Islet of Langerhans (tissue), 1 donor: ENCODE data around the gene ELL.

ENCODE experiments used
- FAIRE-seq: peaks from one replicate; lab custom pipeline; 2011; peaks lifted over from hg19 to GRCh38; lab: Jason Lieb, UNC

ELL gene

GRCh38 chr19:18433735-18434398 lies 88.0 kb downstream of the ELL start:
- FAIRE-seq = no peak

DNA sequence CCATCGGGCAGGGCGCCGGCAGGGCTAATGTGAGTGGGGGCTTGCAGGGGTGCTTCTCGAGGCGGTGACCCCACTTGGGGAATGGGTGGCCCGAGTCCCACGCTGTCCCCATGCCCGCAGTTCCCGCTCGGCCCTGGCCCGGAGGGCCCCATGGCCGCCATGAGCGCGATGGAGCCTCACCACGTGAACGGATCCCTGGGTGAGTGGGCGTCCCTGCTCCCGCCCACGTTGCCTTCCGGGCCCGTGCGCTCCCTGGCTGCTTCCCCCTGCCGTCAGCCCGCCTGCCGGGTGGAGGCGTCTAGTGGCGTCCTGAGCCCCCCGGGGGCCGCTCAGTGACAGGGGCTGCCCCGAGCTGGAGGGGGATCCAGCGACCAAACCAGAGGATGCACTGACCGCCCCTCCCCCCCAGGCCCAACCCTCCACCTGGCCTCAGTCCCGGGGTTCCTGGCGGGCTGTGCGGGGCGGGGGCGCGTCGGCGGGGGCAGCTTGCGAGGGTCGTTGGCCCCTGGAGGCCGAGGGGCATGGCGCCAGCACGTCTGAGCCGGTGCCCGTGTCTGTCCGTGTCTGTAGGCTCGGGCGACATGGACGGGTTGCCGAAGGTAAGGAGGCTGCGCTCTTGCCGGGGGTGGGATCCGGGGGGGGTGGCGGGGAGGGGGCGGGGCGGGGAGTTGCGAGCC lies 88.7 kb downstream of the ELL start:
- FAIRE-seq = no peak

DNA sequence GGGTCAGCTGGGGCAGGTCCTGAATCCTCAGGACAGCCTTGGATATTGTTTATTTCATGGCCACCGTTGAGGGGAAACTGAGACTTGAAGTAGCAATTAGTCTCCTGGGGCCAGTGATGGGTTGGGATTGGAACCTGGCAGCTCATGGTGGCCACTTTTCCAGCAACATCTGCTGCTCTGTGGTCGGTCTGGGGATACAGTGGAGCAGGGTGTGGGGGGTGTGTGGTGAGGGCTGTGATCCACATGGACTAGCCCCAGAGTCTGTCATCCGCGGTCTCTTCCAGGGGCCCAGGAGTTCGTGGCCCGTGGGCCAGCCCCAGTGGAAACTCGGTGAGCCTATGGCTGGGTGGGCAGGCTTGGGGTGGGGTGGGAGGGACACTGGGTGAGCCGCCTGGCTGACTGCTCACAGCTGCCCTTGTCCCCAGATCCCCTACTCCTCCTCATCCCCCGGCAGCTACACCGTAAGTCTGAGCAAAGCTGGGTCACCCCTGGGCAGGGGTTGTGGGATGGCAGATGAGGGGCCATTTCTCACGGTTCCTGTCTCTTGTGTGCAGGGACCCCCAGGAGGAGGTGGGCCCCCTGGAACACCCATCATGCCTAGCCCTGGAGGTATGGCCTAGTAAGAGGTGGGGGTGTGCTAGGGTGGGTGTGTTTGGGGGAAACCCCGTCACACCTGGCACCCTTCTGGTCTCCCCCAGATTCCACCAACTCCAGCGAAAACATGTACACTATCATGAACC lies 89.4 kb downstream of the ELL start:
- FAIRE-seq = no peak

GRCh38 chr19:18431351-18432197 lies 90.3 kb downstream of the ELL start:
- FAIRE-seq = no peak

DNA sequence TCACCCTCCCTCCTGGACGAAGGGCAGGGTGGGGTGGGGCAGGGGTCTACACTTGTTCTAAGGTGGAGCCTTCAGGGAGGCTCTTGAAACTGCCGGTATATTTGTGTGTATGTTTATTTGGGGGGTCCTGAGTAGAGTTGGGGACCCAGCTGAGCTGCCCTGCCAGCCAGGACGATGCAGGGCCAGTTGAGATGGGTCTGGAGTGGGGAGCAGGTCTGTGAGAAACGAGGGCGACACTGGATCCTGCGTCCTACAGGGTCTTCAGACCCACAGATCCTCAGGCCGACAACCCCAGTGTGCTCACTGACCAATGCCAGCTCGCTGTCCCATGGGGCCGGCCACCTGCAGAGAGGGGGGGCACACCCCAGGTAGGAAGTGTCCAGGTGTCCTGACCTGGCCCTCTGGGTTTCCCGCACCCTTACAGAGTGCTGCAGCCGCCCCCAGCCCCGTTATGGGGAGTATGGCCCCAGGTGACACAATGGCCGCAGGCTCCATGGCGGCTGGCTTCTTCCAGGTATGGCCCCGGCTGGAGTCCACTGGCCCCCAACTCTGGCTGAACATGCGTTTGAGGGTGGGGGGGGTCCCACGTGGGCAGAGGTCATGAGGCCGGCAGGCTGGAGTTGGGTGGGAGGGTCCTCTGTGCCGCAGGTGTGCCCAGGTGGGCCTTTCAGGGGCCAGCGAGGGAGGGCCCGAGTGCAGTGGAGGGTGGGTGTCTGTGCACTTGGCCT lies 91.3 kb downstream of the ELL start:
- FAIRE-seq = no peak

- FAIRE-seq = no peak
Measured at GRCh38 chr19:18429717-18430416, 92.0 kb downstream of the ELL start.

DNA sequence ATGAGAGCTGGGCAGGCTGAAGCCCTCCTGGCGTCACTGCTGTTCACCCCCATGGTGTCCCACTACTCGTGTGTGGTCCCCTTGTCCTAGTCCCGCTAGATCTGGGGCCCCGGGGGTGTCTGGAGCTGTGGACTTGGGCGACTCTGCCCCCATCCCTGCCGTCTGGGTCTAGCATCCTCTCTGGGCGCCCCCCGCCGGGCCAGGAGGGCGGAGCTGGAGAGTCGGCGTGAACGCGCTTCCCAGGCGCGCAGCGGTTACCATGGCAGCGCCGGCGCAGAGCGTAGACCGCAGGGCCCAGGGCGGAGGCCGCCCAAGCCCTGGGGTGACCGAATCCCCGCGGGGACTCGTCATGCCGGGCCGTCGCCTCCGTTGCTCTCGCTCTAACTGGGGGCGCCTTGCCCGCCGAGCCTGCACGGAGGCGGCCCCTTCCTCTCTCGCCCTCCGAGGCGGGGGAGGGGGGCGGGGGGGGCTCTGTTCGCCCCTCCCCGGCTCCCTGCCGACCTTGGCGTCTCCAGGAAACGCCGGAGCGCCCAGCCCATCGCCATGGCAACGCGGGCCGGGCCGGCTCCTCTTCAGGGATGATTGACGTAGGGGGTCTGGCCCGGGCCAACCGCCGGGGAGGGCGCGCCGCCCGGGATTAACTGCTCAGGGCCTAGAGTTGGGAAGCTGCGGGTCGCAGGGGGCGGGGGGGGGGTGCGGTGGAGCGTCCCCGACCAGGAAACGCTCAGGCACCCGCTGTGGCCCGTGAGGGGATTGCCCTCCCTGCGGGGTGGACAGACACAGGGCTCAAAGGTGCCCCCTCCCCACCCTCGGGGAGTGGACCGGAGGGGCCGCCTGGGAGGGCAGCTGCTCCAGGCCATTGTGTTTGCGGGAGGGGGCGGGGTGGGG lies 92.8 kb downstream of the ELL start:
- FAIRE-seq = no peak

GRCh38 chr19:18428173-18428786 lies 93.6 kb downstream of the ELL start:
- no peak for FAIRE-seq

DNA sequence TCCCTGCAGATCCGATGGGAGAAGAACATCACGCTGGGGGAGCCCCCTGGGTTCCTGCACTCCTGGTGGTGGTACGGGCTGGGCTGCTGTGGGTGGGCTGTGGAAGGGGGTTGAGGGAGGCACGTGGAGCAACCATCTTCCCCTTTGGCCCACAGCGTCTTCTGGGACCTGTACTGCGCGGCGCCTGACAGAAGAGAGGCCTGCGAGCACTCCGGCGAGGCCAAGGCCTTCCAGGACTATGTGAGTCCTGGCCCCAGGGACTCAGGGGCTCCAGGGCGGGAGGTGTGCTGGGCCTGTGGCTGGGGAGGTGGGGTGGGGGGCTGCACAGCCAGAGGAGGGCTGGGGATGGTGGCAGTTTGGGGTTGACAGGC lies 94.1 kb downstream of the ELL start:
- FAIRE-seq = no peak

DNA sequence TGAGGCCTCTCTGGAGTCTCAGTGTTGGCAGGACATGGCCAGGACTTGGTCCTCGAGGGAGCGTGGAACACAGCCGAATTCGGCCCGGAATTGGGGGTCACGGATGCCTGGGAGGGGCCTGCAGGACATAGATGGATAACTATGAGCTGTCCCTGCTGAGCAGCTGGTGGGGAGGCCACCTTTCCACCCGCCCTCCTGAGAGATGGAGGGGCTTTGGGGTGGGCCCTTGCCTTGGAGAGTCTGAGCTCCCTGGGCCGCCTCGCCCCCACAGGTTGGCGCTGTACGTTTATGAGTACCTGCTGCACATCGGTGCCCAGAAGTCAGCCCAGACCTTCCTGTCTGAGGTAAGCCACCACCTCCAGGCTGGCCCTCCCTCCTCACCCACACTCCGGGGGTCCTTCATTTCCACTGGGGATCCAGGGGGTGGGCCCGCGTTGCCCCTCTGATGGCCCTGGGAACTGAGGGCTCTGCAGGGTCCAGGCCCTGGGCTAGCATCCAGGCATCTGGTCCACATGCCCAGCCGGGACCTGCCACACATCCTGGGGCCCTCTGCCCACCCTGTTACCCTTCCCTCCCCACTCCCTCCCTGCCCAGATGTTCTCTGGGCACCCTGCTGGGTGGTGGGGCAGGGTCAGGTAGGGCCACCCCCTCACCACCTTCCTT lies 94.7 kb downstream of the ELL start:
- FAIRE-seq = no peak

DNA sequence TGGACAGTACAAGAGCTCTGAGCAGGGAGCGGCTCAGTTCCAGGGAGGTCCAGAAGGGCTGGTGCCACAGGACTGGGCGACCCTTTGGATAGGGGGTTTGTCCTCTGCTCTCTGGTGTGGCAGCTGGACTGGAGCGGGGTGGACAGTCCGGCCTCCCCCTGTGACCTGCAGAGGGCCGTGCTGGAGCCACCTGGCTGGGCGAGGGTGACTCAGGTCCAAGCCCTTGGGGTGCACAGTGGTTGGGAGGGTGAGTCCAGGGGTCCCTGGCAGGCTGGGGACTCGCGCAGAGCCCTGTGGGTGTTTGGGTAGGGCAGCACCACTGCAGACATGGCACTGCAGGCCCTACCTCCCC lies 95.5 kb downstream of the ELL start:
- no peak for FAIRE-seq

DNA sequence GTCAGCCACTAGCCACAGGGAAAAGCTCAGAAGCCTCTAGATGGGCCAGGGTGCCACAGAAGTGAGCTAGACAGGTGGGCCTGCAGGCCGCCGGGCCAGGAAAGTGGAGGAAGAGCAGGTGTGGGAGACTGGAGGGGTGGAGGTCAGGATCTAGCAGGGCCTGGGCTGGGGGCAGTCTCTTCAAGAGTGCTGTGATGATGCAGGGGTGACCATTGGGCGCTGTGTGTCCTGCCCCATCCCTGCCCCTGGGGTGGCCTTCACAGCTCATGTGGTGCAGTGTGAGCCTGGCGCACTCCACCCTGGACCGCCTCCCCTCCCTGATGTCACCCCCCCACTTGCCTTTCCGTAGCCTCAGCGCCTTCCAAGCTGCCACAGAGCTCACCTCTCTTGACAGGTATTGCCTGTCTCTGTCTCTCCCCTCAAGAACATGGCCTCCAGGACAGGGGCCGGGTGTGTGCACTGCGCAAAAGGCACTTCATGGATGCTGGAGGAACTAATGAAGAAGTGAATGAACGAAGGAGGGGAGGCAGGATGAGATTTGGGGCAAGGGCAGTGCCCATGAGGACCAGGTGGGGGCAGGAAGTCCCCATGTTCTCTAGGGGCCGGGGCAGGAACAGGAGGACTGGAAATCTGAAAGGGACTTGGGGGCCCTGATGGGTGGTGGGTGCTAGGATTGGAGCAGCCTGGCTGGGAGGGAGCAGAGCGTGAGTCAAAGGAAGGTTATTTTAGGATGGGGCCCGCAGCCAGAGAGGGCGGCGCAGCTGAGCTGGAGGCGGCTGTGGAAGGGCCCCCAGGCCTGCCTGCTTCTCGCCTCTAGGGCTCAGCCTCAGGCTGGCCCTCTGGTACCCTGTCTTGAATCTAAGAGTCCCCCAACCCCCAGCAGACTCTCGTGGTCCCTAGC lies 96.1 kb downstream of the ELL start:
- no peak for FAIRE-seq

DNA sequence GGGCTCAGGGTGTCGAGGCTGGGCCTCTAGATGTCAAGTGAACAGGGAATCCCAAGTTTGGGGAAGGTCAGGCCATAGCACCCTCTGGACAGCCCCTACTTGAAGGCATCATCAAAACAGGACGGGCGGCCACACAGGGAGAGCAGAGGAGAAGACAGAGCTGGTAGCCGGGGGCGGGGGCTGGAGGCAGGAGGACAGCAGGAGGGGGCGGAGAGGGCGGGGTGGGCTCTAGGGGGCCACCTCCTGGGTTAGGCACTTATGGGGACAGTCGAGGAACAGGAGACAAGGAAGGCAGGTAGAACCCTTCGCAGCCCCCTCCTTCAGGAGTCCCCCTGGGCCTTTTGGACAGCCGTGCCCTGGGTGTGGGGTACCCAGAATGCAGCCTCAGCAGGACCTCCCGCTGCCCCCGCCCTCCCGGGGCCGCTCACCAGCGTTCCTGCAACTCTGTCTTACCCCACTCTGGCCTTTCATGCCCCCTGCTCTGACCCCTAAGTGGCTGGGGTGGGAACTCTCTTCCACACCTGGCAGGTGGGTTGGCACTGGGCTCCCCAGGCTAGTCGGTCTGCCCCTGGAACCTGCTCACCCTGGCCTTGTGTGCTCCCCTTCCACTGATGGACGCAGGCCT lies 96.9 kb downstream of the ELL start:
- no peak for FAIRE-seq

GRCh38 chr19:18424122-18424889 lies 97.6 kb downstream of the ELL start:
- no peak for FAIRE-seq

DNA sequence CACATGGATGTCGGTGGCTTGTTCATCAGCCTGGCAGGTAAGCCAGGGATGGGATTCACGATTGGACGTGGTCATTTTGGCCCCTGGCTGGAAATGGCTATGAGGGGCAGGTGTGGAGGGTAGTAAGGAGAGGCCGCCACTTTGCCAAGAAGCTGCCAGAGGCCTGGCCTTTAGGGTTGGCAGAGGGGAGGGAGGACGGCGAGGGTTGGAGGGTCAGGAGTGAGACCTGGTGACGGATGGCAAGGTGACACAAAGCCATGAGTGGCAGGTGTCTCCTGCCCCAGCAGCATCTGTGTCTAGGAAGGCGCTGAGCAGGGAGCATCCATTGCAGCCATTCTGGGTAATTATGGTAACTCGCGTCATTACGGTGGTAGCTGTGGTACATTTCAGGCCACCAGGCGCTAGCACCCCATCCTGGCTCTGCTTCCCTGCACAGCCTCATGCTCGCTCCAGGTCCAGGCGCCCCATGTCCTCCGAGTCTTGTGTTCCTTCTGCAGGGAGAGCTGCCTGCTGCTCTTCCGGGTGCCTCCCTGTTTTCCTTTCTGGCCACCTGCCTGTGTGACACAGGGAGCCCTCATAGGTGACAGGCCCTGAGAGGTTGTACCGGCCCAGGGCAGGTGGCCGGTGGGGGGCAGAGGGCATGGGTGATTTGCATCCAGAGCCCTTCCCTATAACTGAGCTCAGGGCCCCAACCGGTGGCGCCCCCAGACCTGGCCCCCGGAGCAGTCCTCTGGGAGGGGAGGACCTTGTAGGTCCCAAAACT lies 98.4 kb downstream of the ELL start:
- FAIRE-seq = no peak

DNA sequence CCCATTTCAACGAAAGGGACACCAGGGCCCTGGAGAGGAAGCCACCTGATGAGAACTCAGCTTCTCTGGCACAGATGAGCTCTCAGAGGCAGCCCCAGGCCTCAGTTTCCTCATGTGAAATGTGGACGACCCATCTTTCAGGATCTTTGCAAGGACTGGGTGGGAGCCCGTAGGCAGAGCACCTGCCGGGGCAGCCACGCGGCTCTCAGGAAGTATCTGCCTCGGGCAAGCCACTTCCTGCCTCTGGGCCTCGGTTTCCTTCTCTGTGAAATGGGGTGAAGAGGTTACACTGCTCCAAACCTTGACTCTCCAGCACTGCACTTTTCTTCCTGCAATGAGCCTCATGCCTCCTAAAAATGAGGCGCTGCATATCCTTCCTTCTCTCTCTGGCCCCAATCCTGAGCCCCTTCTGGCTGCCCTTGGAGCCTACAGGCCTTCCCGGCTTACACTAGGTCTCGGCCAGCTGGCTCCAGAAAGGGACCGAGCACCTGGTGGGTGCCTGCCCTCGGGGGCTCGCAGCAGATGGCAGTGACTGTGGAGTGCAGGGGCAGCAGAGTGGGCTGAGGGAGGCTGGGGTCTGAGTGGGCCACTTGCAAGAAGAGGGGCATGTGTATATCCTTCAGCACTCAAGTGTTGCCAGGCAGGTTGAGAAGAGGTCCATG lies 99.2 kb downstream of the ELL start:
- FAIRE-seq = no peak
